Right lobe of liver (tissue), 6 donors: ENCODE results near the gene CCDC141. TPM values are rescaled to one million over a fixed set of nuclear protein-coding genes. Genes with fewer than 3 reads are reported as not detected.

Experiments used
- ATAC-seq, 4 donors: fragments of 200-7000 bp; cut with Tn5 transposase; one replicate each; pipeline ENCODE4 v1.9.1; 2020; ENCODE audit warnings: mild to moderate bottlenecking in 4 of 4, moderate library complexity in 4 of 4
- DNase-seq, 3 donors: peaks; one replicate each; pipeline ENCODE4 v3.0.0-alpha.2; 2020
- H3K27ac ChIP-seq, 3 donors: fragments of 200-600 bp; one replicate each; pipeline ENCODE4 v1.8.0; 2022
- H3K27me3 ChIP-seq, 2 donors: fragments of 200-600 bp; one replicate each; pipeline ENCODE4 v1.8.0; 2022
- H3K36me3 ChIP-seq, 4 donors: fragments of 200-600 bp; sonication (generic) in 1 of 4; one replicate each; pipeline versions ENCODE4 v1.5.1 to v1.8.0; 2017 to 2022; ENCODE audit warnings: control low read depth in 1 of 4
- H3K4me1 ChIP-seq, 4 donors: fragments of 200-600 bp; sonication (generic) in 1 of 4; one replicate each; pipeline versions ENCODE4 v1.5.1 to v1.8.0; 2017 to 2022; ENCODE audit warnings: control low read depth in 1 of 4
- H3K4me3 ChIP-seq, 3 donors: fragments of 200-600 bp; one replicate each; pipeline ENCODE4 v1.8.0; 2022
- H3K9me3 ChIP-seq, 4 donors: fragments of 200-600 bp; sonication (generic) in 1 of 4; one replicate each; pipeline versions ENCODE4 v1.5.1 to v1.8.0; 2017 to 2022; ENCODE audit warnings: control low read depth in 1 of 4
- POLR2A ChIP-seq: fragments of 450-650 bp; IDR thresholded peaks from one replicate; pipeline ENCODE4 v1.6.1; 2017; ENCODE audit warnings: antibody characterized with exemption, mild to moderate bottlenecking
- WGBS: methylation state at CpG from one replicate; pipeline ENCODE4 v1.1.6; 2018; ENCODE audit warnings: low coverage, low lambda C conversion rate; ENCODE audit not compliant: insufficient coverage; ENCODE audit errors: missing lambda C conversion rate; 5-methylcytosine and 5-hydroxymethylcytosine counted together
- intact Hi-C, 2 donors: fragments of 100-400 bp; cut with DNase I; formaldehyde crosslinking; loops; one replicate each; pipeline versions ENCODE4 v1.11.2 to v1.14.1; 2022
- total RNA-seq, 6 experiments: library from RNA; depleted of rRNA in 2 of 6; stranded (reverse); fragments of >200 nt in 2 of 6; fragmentation: NEBNext Ultra II Directional in 3 of 6; extraction: Animal tissue kit (Norgen Biotek cat#: 25700) in 3 of 6; gene quantifications; one replicate each; pipeline versions ENCODE4 v1.1.0 to v1.2.4, GENCODE V29; 2016 to 2023
- TF ChIP-seq, protein P1 (sequence below), 4 donors: fragments of 200-600 bp in 3 of 4; fragments of 450-650 bp in 1 of 4; IDR thresholded peaks; one replicate each; pipeline versions ENCODE4 v1.5.1 to v1.8.0; 2016 to 2022; ENCODE audit warnings: antibody characterized with exemption in 4 of 4, mild to moderate bottlenecking in 2 of 4
- donor health status: DM: no; HTN: yes; CAD: no.
- donor health status: DM: no; HTN: no; CAD: no.
- donor health status: DM: no; HTN: no; CAD: no.
- donor health status: DM: no; HTN: yes; CAD: no.
- donor health status: DM: no; HTN: yes; CAD: no.

CCDC141 gene
- total RNA-seq, 6 experiments from 2014 or later = 0.20 to 0.98 (median 0.58) TPM

DNA sequence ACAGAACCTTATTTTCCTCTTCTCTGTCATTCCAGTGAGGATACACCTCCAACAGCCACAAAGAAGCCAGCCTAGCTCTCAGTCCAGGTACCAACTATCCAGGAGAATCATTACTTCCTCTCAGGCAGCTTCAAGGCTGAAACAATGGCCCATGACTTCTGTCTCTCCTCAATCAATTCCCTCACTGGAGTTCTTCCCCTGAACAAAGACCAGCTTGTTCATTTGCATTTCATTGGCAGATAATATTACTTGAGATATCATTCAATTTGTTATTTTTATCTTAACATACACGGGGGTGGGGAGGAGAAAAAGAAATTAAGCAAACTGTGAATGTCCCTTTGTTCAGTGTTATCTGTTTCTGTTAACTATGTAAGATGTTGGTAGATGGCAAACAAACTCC, 44.0 kb downstream of the CCDC141 start:
- Histone ChIP-seq H3K36me3 (no peaks in the 10 kb centered on the region), H3K27me3 (no peaks in the 10 kb centered on the region), H3K9me3 (no peaks in the 10 kb centered on the region), H3K27ac (no peak overlapping the region), H3K4me3 (no peak overlapping the region), H3K4me1 (no peaks in the 10 kb centered on the region)
- intact Hi-C loops = no loop called here
- WGBS = 30% methylated on average over 1 of the region's 1 CpG
- ATAC-seq (no peak), DNase-seq (no peak)
- no peak for TF ChIP-seq POLR2A
- TF ChIP-seq, protein P1, sequence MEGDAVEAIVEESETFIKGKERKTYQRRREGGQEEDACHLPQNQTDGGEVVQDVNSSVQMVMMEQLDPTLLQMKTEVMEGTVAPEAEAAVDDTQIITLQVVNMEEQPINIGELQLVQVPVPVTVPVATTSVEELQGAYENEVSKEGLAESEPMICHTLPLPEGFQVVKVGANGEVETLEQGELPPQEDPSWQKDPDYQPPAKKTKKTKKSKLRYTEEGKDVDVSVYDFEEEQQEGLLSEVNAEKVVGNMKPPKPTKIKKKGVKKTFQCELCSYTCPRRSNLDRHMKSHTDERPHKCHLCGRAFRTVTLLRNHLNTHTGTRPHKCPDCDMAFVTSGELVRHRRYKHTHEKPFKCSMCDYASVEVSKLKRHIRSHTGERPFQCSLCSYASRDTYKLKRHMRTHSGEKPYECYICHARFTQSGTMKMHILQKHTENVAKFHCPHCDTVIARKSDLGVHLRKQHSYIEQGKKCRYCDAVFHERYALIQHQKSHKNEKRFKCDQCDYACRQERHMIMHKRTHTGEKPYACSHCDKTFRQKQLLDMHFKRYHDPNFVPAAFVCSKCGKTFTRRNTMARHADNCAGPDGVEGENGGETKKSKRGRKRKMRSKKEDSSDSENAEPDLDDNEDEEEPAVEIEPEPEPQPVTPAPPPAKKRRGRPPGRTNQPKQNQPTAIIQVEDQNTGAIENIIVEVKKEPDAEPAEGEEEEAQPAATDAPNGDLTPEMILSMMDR (IDR thresholded peaks at IDR 0.05) = no peak

GRCh38 chr2:178999476-178999875, 50.5 kb downstream of the CCDC141 start:
- TF ChIP-seq, protein P1 (IDR thresholded peaks at IDR 0.05) = no peak
- TF ChIP-seq POLR2A = no peak
- Histone ChIP-seq H3K4me1 (no peaks in the 10 kb centered on the region), H3K4me3 (no peak overlapping the region), H3K36me3 (no peaks in the 10 kb centered on the region), H3K27me3 (no peaks in the 10 kb centered on the region), H3K9me3 (no peaks in the 10 kb centered on the region), H3K27ac (no peak overlapping the region)
- 69% methylated on average over 4 of the region's 4 CpGs for WGBS
- DNase-seq (no peak), ATAC-seq (no peak)
- intact Hi-C loops = no loop called here

DNA sequence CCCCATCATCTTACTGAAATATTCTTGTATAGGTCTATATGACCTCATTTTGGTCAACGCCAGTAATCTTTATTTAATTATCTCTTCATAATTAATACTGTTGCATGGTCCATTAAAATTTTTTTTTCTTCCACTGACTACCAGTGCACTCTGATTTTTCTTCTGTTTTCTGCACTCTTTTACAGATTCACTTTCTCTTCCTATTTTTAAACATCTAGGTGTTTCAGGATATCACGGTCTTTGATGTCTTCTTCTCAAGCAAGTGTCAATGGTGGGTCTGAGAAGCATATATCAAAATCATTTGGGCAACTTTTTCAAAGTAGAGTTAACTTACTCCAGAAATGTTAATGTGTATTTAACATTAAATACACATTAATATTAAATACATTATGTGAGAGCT, 51.4 kb downstream of the CCDC141 start:
- Histone ChIP-seq H3K4me3 (no peak overlapping the region), H3K36me3 (no peaks in the 10 kb centered on the region), H3K27ac (no peak overlapping the region), H3K4me1 (peaks cover 0 to 6% (median 0%) of the 10 kb centered on the region in 4 donors), H3K9me3 (no peaks in the 10 kb centered on the region), H3K27me3 (no peaks in the 10 kb centered on the region)
- ATAC-seq (no peak), DNase-seq (no peak)
- 73% methylated on average over 2 of the region's 2 CpGs for WGBS
- intact Hi-C loops = no loop called here
- TF ChIP-seq, protein P1 (IDR thresholded peaks at IDR 0.05) = no peak
- TF ChIP-seq POLR2A = no peak

- Histone ChIP-seq H3K27me3 (no peaks in the 10 kb centered on the region), H3K9me3 (no peaks in the 10 kb centered on the region), H3K27ac (no peak overlapping the region), H3K4me3 (no peak overlapping the region), H3K36me3 (no peaks in the 10 kb centered on the region), H3K4me1 (peaks cover 0 to 8% (median 0%) of the 10 kb centered on the region in 4 donors)
- ATAC-seq = no peak
- intact Hi-C loops = no loop called here
- TF ChIP-seq, protein P1 (IDR thresholded peaks at IDR 0.05) = no peak
- no peak for TF ChIP-seq POLR2A
- DNase-seq = no peak
- WGBS = 75% methylated on average over 2 of the region's 2 CpGs
Measured at GRCh38 chr2:178997477-178997876, 52.5 kb downstream of the CCDC141 start.

- intact Hi-C loops = no loop called here
- Histone ChIP-seq H3K27me3 (no peaks in the 10 kb centered on the region), H3K4me3 (no peak overlapping the region), H3K36me3 (no peaks in the 10 kb centered on the region), H3K4me1 (peaks cover 0 to 8% (median 0%) of the 10 kb centered on the region in 4 donors), H3K9me3 (no peaks in the 10 kb centered on the region), H3K27ac (no peak overlapping the region)
- TF ChIP-seq, protein P1 (IDR thresholded peaks at IDR 0.05) = no peak
- TF ChIP-seq POLR2A = no peak
- DNase-seq (no peak), ATAC-seq (no peak)
- WGBS = 70% methylated on average over 1 of the region's 1 CpG
Measured at GRCh38 chr2:178997067-178997466, 52.9 kb downstream of the CCDC141 start.
